Astrocyte (in vitro differentiated cells and primary cell): ENCODE data around the gene INHBC.

Experiments
- EZH2 ChIP-seq: IDR thresholded peaks from 2 replicates; pipeline ENCODE4 v1.6.1; 2012; ENCODE audit warnings: mild to moderate bottlenecking, low read length, inconsistent platforms; ENCODE audit not compliant: insufficient read depth
- TF ChIP-seq, protein P1 (sequence below): IDR thresholded peaks from 2 replicates; pipeline ENCODE4 v1.5.1; 2011; ENCODE audit warnings: low read depth, mild to moderate bottlenecking, inconsistent platforms, low read length, moderate library complexity; ENCODE audit not compliant: insufficient read depth

GRCh38 chr12:57488402-57489156, 54.0 kb downstream of the INHBC start:
- TF ChIP-seq, protein P1, sequence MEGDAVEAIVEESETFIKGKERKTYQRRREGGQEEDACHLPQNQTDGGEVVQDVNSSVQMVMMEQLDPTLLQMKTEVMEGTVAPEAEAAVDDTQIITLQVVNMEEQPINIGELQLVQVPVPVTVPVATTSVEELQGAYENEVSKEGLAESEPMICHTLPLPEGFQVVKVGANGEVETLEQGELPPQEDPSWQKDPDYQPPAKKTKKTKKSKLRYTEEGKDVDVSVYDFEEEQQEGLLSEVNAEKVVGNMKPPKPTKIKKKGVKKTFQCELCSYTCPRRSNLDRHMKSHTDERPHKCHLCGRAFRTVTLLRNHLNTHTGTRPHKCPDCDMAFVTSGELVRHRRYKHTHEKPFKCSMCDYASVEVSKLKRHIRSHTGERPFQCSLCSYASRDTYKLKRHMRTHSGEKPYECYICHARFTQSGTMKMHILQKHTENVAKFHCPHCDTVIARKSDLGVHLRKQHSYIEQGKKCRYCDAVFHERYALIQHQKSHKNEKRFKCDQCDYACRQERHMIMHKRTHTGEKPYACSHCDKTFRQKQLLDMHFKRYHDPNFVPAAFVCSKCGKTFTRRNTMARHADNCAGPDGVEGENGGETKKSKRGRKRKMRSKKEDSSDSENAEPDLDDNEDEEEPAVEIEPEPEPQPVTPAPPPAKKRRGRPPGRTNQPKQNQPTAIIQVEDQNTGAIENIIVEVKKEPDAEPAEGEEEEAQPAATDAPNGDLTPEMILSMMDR = no peak
- no peak for TF ChIP-seq EZH2
